Muscle of arm (tissue), 14 donors: ENCODE results near the gene SUGT1. TPM values are rescaled to one million over a fixed set of nuclear protein-coding genes. Genes with fewer than 3 reads are reported as not detected.
"Not testable (repeated sequence)": the region's sequence is repeated elsewhere in the genome, so short reads cannot be mapped to it uniquely, and the experiment has no call there.

Experiments
- DNase-seq: peaks from one replicate; pipeline ENCODE4 v3.0.0-alpha.2; 2013
- long read RNA-seq, 11 donors: transcript quantifications; one replicate each; lab custom pipeline, GENCODE V29; 2026
- polyA plus RNA-seq, 12 donors: library from polyadenylated mRNA; unstranded; fragments of 120-200 nt; gene quantifications; one replicate each; pipeline ENCODE4 v1.2.1, GENCODE V29; 2013; ENCODE audit not compliant: insufficient read length in 12 of 12

SUGT1 gene
- polyA plus RNA-seq: 10 to 100 TPM in 11 of 12 donors, not detected in 1; 39.4 to 47.8 (median 41.4) TPM
- long read RNA-seq, donor 1, transcript SUGT1-204 (1 exons, 2,802 nt): major isoform, 10 of 10 reads
- long read RNA-seq, donor 1, partial matches to known transcripts: 0 of 10 reads
- long read RNA-seq, donor 1, other reads (novel, unspliced or antisense): 0 of 10 reads
- long read RNA-seq, donor 2, transcript SUGT1-204 (1 exons, 2,802 nt): major isoform, 13 of 19 reads
- long read RNA-seq, donor 2, partial matches to known transcripts: 6 of 19 reads
- long read RNA-seq, donor 2, other reads (novel, unspliced or antisense): 0 of 19 reads
- long read RNA-seq, donor 3, partial matches to known transcripts: 0 of 2 reads
- long read RNA-seq, donor 3, other reads (novel, unspliced or antisense): 0 of 2 reads
- long read RNA-seq, donor 4, partial matches to known transcripts: 0 of 5 reads
- long read RNA-seq, donor 4, other reads (novel, unspliced or antisense): 0 of 5 reads
- long read RNA-seq, donor 5, transcript SUGT1-204 (1 exons, 2,802 nt): major isoform, 6 of 6 reads
- long read RNA-seq, donor 5, partial matches to known transcripts: 0 of 6 reads
- long read RNA-seq, donor 5, other reads (novel, unspliced or antisense): 0 of 6 reads
- long read RNA-seq, donor 6, partial matches to known transcripts: 0 of 2 reads
- long read RNA-seq, donor 6, other reads (novel, unspliced or antisense): 0 of 2 reads
- long read RNA-seq, donor 7, partial matches to known transcripts: 0 of 3 reads
- long read RNA-seq, donor 7, other reads (novel, unspliced or antisense): 0 of 3 reads
- long read RNA-seq, donor 8, full-length matches to known transcripts: 17 of 23 reads
- long read RNA-seq, donor 8, partial matches to known transcripts: 0 of 23 reads
- long read RNA-seq, donor 8, other reads (novel, unspliced or antisense): 6 of 23 reads
- long read RNA-seq, donor 9, partial matches to known transcripts: 0 of 4 reads
- long read RNA-seq, donor 9, other reads (novel, unspliced or antisense): 0 of 4 reads
- long read RNA-seq, donor 10, transcript SUGT1-204 (1 exons, 2,802 nt): major isoform, 6 of 17 reads
- long read RNA-seq, donor 10, partial matches to known transcripts: 0 of 17 reads
- long read RNA-seq, donor 10, other reads (novel, unspliced or antisense): 11 of 17 reads
- long read RNA-seq, donor 11, transcript SUGT1-204 (1 exons, 2,802 nt): major isoform, 12 of 18 reads
- long read RNA-seq, donor 11, partial matches to known transcripts: 0 of 18 reads
- long read RNA-seq, donor 11, other reads (novel, unspliced or antisense): 5 of 18 reads

DNA sequence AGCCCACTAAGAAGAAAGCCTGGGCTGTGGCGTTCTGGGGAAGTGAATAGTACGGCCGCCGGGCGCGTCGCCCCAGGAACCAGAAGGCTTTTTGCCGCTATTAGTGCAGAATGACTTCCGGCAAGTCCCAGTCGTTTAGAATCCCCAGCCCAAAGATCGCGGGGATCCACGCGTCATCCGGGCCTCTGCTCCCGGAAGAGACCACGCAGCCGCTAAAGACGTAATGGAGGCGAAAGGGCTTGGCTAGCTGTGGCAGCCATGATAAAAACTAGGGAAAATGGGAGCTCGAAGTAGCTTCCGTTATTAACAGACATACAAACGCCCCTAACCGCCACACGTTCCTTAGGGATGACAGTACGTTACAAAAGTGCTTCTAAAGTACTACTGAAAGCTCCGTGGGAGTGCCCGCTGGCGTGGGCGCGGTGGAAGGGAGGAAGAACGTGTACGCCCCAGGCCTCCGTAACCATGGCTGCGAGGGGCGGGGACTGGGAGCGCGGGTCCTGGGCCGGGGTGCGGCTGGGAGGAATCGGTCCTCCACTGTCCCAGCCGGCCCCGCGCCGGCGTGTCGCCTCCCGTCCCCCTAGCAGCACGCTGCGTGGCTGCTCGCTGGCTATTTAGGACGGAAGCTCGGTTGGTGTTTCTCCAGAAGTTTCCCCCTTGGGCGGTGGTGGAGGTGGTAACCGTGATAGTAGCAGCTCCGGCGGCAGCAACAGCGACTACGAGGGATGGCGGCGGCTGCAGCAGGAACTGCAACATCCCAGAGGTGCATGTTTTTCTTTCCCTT is at the start of gene SUGT1:
TSS of gene SUGT1 (plus strand) at position 641 of the 784 bp plus-strand sequence. CDS start at position 726, 85 bp downstream.
- peak; percentile 98 for DNase-seq

DNA sequence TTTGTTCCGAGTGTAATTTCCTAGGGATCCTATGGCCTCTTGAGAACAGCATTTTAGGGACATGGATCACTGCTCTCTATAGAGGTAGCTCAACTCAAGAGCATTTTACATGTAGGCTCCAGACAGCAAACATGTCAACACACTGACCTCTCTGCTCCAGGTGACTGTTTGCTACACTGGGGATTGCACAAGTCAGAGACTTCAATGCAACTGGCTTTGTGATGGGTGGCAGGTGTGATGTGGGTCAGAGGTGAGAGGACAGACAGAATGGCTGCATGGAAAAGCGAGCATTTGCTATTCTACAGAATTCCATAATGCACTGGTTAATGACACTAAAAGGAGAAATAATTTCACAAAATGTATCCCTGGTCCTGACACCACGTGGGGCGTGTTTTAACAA is 49.3 kb upstream of the SUGT1 start:
- DNase-seq: not testable (repeated sequence)

DNA sequence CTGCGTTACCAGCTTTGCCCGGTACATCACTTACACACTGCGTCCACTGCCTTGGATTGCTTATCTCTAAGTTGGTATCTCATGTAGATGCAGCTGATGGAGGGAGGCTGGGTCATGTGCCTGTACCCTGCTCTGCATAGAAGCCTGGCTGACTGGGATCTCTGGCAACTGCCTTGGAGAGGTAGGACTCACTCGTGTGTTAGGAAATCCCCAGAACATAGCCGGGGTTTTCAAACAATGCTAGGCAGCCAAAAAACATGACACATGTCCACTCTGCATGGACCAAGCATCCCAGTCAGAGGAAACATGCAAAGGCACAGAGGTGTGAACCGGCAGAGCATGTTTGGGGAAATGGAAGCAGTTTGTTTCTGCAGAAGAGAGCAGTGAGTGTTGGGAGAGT is 46.5 kb upstream of the SUGT1 start:
- not testable (repeated sequence) for DNase-seq

DNA sequence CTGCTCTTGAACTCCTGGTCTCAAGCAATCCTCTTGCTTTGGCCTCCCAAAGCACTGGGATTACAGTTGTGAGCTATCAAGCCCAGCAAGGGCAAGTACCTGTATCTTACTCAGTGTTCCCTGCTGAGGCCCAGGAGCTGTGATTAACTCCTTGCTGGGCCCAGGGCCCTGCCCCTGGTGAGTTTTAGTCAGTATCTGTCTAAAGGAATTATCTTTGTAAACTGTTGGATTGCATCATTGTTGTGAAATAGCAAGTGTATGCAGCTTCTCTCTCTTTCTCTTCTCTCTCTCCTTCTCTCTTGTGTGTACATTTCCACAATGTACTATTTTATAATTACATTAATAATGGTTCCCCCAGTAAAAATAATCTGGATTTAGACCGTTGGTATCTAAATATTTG is 45.8 kb upstream of the SUGT1 start:
- DNase-seq: not testable (repeated sequence)

DNA sequence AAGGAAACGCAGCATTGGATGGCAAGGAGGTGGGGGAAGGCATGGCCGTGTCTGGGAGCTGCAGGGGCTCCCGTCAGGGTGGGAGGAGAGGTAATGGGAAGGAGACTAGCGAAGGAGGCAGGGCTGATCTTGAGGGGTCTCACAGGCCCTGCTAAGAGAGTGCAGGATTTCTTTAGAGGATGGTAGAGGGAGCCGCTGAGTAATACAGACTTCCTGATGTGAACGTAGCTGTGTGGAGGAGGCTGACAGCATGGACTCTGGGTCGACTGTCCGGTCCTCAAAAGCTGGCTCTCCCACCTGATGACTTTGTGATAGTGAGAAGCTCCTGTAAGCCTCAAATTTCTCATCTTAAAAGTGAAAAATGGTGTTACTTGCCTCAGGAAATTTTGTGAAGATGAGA is 44.5 kb upstream of the SUGT1 start:
- not testable (repeated sequence) for DNase-seq

DNA sequence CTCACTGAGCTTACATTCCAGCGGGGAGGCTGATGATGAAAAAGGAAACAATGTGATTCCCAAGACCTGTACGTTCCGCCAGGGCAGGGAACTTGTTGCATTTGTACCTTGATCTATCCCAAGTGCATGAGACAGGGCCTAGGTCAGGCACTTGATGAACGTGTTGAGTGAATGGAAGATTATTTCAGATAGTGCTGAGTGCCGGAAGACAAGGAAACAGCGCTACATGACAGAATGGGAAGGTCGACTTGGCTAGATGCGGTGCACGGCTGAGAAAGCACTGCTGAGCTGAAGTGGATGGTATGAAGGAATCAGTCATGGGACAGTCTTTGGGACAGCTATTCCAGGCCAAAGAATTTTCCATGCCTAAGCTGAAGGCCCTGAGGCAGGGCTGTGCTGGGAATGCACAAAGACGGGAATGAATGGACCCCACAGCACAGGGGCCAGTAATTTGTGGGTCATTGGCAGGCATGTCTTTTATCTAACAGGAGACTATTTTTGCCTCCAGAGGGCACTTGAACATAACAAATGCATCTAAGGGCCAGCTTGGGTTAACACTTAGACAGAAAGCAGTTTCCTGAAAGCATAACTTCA is 43.5 kb upstream of the SUGT1 start:
- not testable (repeated sequence) for DNase-seq

DNA sequence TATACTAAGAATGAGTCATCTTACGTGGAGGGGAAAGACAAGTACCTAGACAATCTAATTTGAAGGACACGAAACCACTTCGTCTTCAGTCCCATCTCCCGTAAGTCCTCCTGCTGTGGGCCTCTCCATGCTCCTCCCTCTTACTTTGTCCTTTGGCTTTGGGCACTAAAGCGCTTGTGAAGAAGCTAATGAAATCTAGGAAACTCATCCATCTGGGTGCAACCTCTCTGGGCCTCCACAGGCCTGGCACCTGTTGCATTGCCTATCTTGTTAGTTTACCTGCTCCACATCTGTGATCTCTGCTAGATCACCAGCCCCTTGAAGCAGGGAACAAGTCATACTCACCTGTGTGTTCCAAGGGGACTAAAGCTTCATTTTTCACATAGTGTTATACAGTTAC is 42.5 kb upstream of the SUGT1 start:
- not testable (repeated sequence) for DNase-seq

DNA sequence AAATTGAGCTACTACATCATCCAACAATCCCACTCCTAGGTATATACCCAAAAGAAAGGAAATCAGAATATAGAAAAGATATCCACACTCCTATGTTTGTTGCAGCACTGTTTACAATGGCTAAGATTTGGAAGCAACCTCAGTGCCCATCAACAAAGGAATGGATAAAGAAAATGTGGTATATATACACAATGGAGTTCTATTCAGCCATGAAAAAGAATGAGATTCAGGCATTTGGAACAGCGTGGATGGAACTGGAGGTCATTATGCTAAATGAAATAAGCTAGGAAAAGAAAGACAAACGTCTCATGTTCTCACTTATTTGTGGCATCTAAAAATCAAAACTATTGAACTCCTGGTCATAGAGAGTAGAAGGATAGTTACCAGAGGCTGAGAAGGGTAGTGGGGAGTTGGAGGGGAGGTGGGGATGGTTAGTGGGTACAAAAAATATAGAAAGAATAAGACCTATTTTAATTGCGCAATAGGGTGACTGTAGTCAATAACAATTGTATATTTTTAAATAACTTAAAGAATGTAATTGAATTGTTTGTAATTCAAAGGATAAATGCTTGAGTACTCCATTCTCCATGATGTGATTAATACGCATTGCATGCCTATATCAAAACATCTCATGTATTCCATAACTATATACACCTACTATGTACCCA is 37.4 kb upstream of the SUGT1 start:
- DNase-seq: no peak

DNA sequence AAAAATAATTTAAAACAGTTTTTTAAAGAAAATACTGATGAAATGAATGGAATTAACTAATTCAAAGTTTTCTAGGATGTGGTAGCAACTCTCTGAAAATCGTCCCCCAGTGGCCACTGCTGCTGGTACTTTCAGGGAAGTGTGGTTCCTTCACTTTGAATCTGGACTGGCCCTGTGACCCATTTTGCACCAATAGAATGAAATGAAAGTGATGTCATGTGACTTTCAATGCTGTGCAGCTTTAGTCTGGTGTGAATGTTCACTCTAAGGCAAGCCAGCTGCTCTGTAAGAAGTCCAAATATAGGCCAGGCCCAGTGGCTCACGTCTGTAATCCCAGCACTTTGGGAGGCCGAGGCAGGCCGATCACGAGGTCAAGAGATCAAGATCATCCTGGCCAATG is 36.8 kb upstream of the SUGT1 start:
- no peak for DNase-seq

DNA sequence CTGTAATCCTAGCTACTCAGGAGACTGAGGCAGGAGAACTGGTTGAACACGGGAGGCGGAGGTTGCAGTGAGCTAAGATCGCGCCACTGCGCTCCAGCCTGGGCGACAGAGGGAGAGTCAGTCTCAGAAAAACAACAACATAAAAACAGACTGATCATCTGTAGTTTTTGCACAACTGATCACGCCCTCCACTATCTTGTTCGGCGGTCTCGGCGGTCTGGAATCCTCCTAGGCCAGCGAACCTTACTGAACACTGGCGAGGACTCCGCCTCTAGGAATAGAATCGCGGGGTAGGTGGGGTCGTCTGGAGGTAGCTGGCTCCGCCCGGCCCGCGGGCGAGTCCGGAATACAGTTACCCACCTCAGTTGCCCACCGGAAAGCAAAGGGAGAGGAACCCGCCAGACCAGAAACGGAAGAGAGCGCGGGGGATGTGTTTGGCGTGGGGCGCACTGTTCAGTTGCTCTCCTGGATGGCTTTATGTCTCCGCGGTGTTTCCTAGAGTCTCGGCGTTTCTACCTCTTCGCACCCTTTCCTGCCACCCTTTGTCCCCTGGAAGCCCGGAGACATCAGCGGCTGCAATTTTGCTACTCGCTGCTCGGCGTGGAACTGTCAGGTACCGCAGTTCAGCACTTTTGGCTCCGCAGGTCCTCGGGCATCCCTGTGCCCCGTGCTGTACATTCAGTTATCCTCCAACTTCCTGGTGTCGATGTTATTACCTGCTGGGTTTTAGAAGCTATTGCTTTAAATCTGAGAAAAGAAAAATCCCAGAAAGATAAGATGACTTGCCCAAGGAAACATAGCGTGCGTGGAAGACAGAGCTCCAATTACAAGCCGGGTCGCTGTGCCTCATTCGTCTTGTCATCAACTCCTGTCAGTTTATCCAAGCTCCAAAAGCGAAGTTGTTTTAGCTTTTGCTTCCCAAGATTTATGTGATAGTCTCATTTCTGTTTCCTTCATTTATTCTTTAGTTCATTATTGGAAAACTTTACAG is 35.3 kb upstream of the SUGT1 start:
- peak; percentile 82 for DNase-seq

DNA sequence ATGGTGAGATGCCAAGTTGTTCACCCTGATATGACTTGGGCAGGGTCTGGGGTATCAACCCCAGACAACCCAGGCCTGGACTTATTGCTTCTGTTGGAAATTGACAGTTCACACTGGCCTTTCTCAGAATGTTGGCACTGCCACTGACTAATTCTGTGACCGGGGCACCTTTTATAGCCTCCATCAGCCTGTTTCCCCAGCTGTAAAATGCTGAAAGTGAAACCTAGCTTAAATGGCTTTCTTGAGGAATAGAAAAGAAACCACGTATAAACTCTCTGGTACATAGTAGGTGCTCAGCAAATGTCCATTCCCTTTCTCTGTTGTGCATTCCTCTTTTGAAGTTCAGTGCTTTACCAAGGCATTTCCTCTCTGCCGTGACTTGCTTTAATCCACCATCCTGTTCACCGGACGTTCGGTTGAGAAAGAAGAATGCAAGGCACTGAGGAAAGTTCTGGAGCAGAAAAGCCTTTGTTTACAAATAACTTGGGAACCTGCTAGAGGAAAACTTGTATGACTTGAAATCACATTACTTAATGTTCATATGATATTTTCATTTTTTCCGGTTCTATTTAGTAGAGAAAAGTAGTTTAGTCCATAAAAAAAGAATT is 21.4 kb upstream of the SUGT1 start:
- DNase-seq: not testable (repeated sequence)

DNA sequence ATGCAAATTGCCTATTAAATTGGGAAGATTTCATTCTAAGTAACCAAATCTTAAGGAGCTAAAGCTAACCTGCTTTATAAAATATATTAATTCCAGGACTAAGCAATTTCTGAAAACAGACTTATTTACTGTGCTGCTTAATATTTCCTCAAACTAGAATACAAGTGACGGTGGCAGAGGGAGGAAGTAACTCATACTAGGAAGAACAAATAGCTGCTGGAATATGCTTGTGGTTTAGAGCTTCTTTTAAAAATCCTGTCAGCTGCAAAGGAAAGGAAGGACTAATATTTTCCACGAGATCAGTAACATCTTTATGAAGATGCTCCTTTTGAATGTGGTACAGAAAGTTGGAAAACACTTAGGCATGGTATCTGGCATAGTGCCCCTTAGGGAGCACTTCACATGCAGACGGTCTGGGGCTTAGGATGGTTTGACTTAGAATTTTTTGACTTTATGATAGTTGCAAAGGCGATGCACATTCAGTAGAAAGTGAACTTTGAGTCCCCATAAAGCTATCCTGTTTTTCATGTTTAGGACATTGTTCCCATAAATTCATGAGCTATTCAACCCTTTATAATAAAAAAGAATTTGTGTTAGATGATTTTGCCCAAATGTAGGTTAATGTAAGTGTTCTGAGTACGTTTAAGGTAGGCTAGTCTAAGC is 13.8 kb upstream of the SUGT1 start:
- DNase-seq: no peak

DNA sequence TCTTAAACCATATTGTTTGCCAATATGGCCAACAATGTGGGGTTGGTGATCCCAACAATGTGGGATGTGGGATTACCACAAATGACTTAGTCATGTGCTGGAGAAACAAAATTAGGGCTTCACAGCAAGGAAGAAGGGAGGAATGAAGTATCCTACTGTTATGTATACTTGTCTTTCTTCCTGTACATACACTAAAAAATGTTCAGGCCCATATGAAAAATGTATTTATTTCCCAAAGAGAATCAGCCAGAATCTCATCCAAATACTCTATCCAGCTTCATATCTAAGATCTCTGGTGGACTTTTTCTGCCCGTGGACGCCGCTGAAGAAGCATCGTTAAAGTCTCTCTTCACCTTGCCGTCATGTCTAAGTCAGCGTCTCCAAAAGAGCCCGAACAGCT is 10.5 kb upstream of the SUGT1 start, which contains the start of gene HNRNPA1L2:
TSS of gene HNRNPA1L2 (plus strand) at position 301 of the 400 bp plus-strand sequence. CDS start at position 363, 62 bp downstream.
- DNase-seq: no peak

DNA sequence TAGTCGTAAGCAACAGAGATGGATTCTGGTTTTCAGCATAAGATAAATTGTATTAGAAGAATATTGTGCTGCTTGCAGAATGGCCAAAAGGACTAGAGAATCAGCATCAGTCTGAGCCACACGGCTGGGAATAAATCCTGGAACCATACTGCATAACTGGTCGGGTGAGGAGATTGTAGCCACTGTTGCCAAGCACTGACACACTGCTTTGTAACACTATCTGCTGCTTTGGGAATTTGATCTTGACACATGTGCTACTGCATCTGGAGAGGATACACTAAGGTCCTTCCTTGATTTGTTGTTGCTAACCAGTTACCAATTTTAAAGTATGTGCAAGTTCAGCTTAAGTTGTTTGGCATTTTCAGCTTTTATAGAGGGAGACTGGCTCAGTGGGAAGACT is 8.5 kb upstream of the SUGT1 start:
- no peak for DNase-seq

DNA sequence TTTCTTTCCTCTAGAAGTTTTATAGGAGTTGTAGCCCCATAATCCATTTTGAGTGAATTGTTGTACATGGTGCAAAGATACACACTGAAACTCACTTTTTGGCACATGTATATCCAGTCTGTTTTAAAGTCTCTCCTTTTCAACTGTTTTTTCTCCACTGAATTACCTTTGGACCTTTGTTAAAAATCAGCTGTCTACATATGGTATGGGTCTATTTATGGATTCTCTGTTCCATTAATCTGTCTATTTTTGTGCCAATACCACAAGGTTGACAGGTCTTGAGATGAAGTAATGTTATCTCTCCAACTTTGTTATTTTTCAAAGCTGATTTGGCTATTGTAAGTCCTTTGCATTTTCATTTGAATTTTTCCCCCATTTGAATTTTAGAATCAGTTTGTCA is 5.7 kb upstream of the SUGT1 start:
- no peak for DNase-seq

DNA sequence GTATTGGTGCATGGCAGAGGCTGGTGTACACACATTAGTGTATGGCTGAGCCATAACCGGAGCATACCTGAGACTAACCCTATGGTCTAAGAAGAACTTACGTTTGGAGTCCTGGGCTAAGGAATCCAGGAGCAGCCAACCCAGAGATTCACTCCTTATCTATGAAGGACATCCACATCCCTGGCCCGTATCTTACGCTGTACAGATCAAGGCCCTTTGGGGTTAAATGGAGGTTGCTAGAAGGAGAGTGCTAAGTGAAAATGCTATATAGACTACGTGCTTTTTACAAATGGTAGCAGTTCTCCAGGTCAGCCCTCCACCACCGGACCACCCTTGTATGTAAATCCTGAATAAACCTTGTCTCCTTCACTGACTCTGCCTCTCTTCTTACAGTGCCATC is 1.9 kb upstream of the SUGT1 start:
- DNase-seq: no peak

DNA sequence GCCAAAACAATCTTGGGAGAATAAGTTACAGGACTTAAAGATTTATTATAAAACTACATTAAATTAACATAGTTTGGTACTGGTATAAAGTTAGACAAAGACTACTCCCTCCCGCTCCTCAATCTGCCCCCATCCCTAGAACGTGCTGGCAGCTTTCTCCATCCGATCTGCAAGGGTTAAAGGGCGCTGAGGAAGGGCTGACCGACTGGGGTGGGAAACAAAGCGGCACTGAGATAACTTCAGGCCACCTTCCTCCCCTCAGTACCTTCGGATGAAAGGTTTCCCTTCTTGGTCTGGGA is 790 bp upstream of the SUGT1 start:
- DNase-seq: no peak

DNA sequence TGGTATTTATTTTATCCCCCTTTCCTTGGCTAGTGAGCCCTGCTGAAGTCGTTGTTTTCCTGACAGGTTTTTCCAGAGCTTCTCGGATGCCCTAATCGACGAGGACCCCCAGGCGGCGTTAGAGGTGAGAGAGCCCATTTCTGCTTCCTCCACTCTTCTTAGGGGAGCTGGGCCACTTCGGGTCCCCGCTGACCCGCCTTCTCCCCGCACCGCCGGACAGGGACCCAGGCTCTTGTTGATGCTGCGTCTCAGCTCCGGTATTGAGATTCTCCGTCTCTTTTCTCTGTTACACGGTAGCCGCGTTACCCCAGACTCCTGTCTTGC is 306 bp downstream of the SUGT1 start:
- DNase-seq: no peak
